IMR-90 (cell line): Measurements from ENCODE around the gene SLC9A9. TPM values are rescaled to one million over a fixed set of nuclear protein-coding genes. Genes with fewer than 3 reads are reported as not detected.

Experiments
- ATAC-seq: fragments of 200-7000 bp; cut with Tn5 transposase; 2 replicates; pipeline ENCODE4 v1.9.1; 2020; ENCODE audit warnings: low read depth, mild to moderate bottlenecking, moderate library complexity
- BruUV-seq: library from RNA; stranded (reverse); fragments of 400-500 nt; replicated peaks from 2 replicates; lab custom pipeline; 2021; lab: Mats Ljungman, UMichigan
- CTCF ChIA-PET: fragments of 300-600 bp; formaldehyde crosslinking; extraction: SDS; loops from one replicate; lab custom pipeline; 2021; ENCODE audit warnings: antibody characterized with exemption; lab: Yijun Ruan, JAX
- POLR2A ChIA-PET: fragments of 300-600 bp; sonication (Branson Sonifier 250); formaldehyde crosslinking; loops from one replicate; lab custom pipeline; 2022; ENCODE audit warnings: antibody characterized with exemption; ENCODE audit not compliant: unreplicated experiment; lab: Charles Lee
- DNase-seq: peaks from one replicate; pipeline ENCODE4 v3.0.0; 2013
- H2AFZ ChIP-seq: replicated peaks from 2 replicates; pipeline ENCODE3; 2013; ENCODE audit warnings: low read length, mild to moderate bottlenecking; ENCODE audit not compliant: poor library complexity
- H2AK5ac ChIP-seq: 2 replicates; pipeline ENCODE4 v1.6.1; 2013; ENCODE audit warnings: low read depth, low read length, inconsistent platforms
- H2AK9ac ChIP-seq: replicated peaks from 2 replicates; pipeline ENCODE3; 2013; ENCODE audit warnings: mild to moderate bottlenecking, low read depth, low read length, moderate library complexity; ENCODE audit not compliant: poor library complexity
- H2BK120ac ChIP-seq: 2 replicates; pipeline ENCODE4 v1.6.1; 2013; ENCODE audit warnings: low read depth, low read length, inconsistent platforms
- H2BK15ac ChIP-seq: 3 replicates; pipeline ENCODE4 v1.6.1; 2013; ENCODE audit warnings: low read depth, low read length, inconsistent platforms
- H2BK20ac ChIP-seq: 2 replicates; pipeline ENCODE4 v1.6.1; 2013; ENCODE audit warnings: low read depth, mild to moderate bottlenecking, inconsistent platforms, low read length, moderate library complexity
- H2BK5ac ChIP-seq: 2 replicates; pipeline ENCODE4 v1.6.1; 2013; ENCODE audit warnings: mild to moderate bottlenecking, low read depth, low read length, inconsistent platforms; ENCODE audit not compliant: poor library complexity, severe bottlenecking
- H3K14ac ChIP-seq: replicated peaks from 2 replicates; pipeline ENCODE4 v1.6.1; 2013; ENCODE audit warnings: low read depth, low read length, inconsistent platforms
- H3K18ac ChIP-seq: 2 replicates; pipeline ENCODE4 v1.6.1; 2013; ENCODE audit warnings: low read depth, low read length, control low read depth
- H3K23ac ChIP-seq: 2 replicates; pipeline ENCODE4 v1.6.1; 2013; ENCODE audit warnings: low read depth, low read length, inconsistent platforms
- H3K27ac ChIP-seq: 2 replicates; pipeline ENCODE4 v1.5.1; 2013; ENCODE audit warnings: mild to moderate bottlenecking, control low read depth, low read length; ENCODE audit not compliant: insufficient read depth
- H3K27me3 ChIP-seq: 2 replicates; pipeline ENCODE4 v1.6.1; 2013; ENCODE audit warnings: low read length; ENCODE audit not compliant: control insufficient read depth, insufficient read depth
- H3K36me3 ChIP-seq: 2 replicates; pipeline ENCODE4 v1.6.1; 2013; ENCODE audit warnings: low read length, mixed read lengths; ENCODE audit not compliant: control insufficient read depth, insufficient read depth
- H3K4ac ChIP-seq: 2 replicates; pipeline ENCODE4 v1.6.1; 2013; ENCODE audit warnings: low read depth, low read length, inconsistent platforms
- H3K4me1 ChIP-seq: 2 replicates; pipeline ENCODE4 v1.6.1; 2013; ENCODE audit warnings: low read length, mixed read lengths; ENCODE audit not compliant: control insufficient read depth, insufficient read depth
- H3K4me2 ChIP-seq: 2 replicates; pipeline ENCODE4 v1.6.1; 2013; ENCODE audit warnings: low read depth, mild to moderate bottlenecking, control low read depth, low read length, moderate library complexity
- H3K4me3 ChIP-seq: 2 replicates; pipeline ENCODE4 v1.5.1; 2013; ENCODE audit warnings: low read depth, mild to moderate bottlenecking, control low read depth, low read length, moderate library complexity; ENCODE audit not compliant: insufficient read depth
- H3K56ac ChIP-seq: 2 replicates; pipeline ENCODE4 v1.6.1; 2013; ENCODE audit warnings: low read length, inconsistent platforms; ENCODE audit not compliant: insufficient read depth; ENCODE audit errors: extremely low read depth
- H3K79me1 ChIP-seq, 2 experiments: 2 replicates each; pipeline ENCODE4 v1.6.1; 2013; ENCODE audit warnings: low read length in 2 of 2, inconsistent platforms in 1 of 2, low read depth in 1 of 2
- H3K9ac ChIP-seq: 2 replicates; pipeline ENCODE4 v1.6.1; 2013; ENCODE audit warnings: low read depth, low read length, control low read depth
- H3K9me1 ChIP-seq: 2 replicates; pipeline ENCODE4 v1.6.1; 2013; ENCODE audit warnings: low read length, inconsistent platforms; ENCODE audit not compliant: insufficient read depth
- H3K9me3 ChIP-seq: 2 replicates; pipeline ENCODE4 v1.6.1; 2013; ENCODE audit warnings: low read length; ENCODE audit not compliant: control insufficient read depth, insufficient read depth
- H4K20me1 ChIP-seq: 2 replicates; pipeline ENCODE4 v1.6.1; 2013; ENCODE audit warnings: low read length, inconsistent platforms; ENCODE audit not compliant: insufficient read depth
- H4K5ac ChIP-seq: 2 replicates; pipeline ENCODE4 v1.6.1; 2013; ENCODE audit warnings: mild to moderate bottlenecking, low read depth, low read length, control low read depth
- H4K8ac ChIP-seq, 2 experiments: 2 replicates each; pipeline ENCODE4 v1.6.1; 2013; ENCODE audit warnings: low read depth in 2 of 2, low read length in 2 of 2, control low read depth in 1 of 2, inconsistent platforms in 1 of 2
- H4K91ac ChIP-seq: 2 replicates; pipeline ENCODE4 v1.6.1; 2013; ENCODE audit warnings: low read depth, low read length, inconsistent platforms; ENCODE audit not compliant: insufficient read depth
- CHD1 ChIP-seq: IDR thresholded peaks from 2 replicates; pipeline ENCODE4 v1.6.1; 2012; ENCODE audit warnings: low read depth, low read length, improper control_type of control experiment
- FOS ChIP-seq: fragments of 150-350 bp; IDR thresholded peaks from 2 replicates; pipeline ENCODE4 v1.6.1; 2016; ENCODE audit warnings: low read depth, low read length
- MAFK ChIP-seq: IDR thresholded peaks from 2 replicates; pipeline ENCODE4 v1.6.1; 2012; ENCODE audit warnings: low read depth, low read length, improper control_type of control experiment
- MAZ ChIP-seq: IDR thresholded peaks from 2 replicates; pipeline ENCODE4 v1.6.1; 2012; ENCODE audit warnings: low read depth, mild to moderate bottlenecking, low read length, improper control_type of control experiment, moderate library complexity, borderline replicate concordance
- NFE2L2 ChIP-seq: fragments of 150-350 bp; IDR thresholded peaks from 2 replicates; pipeline ENCODE4 v1.6.1; 2016; ENCODE audit warnings: low read depth, mild to moderate bottlenecking, low read length
- RAD21 ChIP-seq: IDR thresholded peaks from 2 replicates; pipeline ENCODE4 v1.6.1; 2012; ENCODE audit warnings: low read length, improper control_type of control experiment
- RFX5 ChIP-seq: IDR thresholded peaks from 2 replicates; pipeline ENCODE4 v1.8.0; 2012; ENCODE audit warnings: low read depth, mild to moderate bottlenecking, low read length, moderate library complexity
- SMC3 ChIP-seq: fragments of 150-350 bp; IDR thresholded peaks from 2 replicates; pipeline ENCODE4 v1.6.1; 2016; ENCODE audit warnings: low read depth, mild to moderate bottlenecking, antibody characterized with exemption, low read length, moderate library complexity
- WGBS, 2 experiments: methylation state at CpG; one replicate each; pipeline versions ENCODE4 v1.1.5 to v1.1.7; 2013; ENCODE audit warnings: missing lambda C conversion rate in 2 of 2; ENCODE audit not compliant: insufficient read length in 1 of 2; ENCODE audit errors: extremely low coverage in 2 of 2; 5-methylcytosine and 5-hydroxymethylcytosine counted together
- dilution Hi-C: fragments of 300-500 bp; cut with HindIII; formaldehyde crosslinking; loops from one replicate; pipeline ENCODE4 v1.14.3; 2018; ENCODE audit warnings: low sequenced_read_pairs; ENCODE audit not compliant: unreplicated experiment
- in situ Hi-C: fragments of 300-500 bp; cut with MboI; formaldehyde crosslinking; loops from 3 replicates; pipeline ENCODE4 v1.14.3; 2019; ENCODE audit warnings: low sequenced_read_pairs, inconsistent platforms, mixed read lengths
- intact Hi-C: fragments of 100-400 bp; cut with micrococcal nuclease; formaldehyde crosslinking; loops from 2 replicates; pipeline ENCODE4 v1.10.0; 2022
- polyA plus RNA-seq, 3 experiments: library from polyadenylated mRNA; depleted of rRNA; stranded (reverse); fragments of >200 nt; gene quantifications; 2 replicates each; pipeline ENCODE4 v1.2.3, GENCODE V29; 2012; ENCODE audit warnings: low replicate concordance in 1 of 3
- total RNA-seq: library from RNA; depleted of rRNA; stranded (reverse); fragments of >200 nt; gene quantifications from 2 replicates; pipeline ENCODE4 v1.2.3, GENCODE V29; 2012
- TF ChIP-seq, protein P1 (sequence below): fragments of 150-350 bp; IDR thresholded peaks from 2 replicates; pipeline ENCODE4 v1.6.1; 2017; ENCODE audit warnings: mild to moderate bottlenecking, antibody characterized with exemption, low read length, low read depth

Gene SLC9A9
- total and polyA plus RNA-seq, 2 of the 4 experiments (the other 2 are of a cell fraction), result 1.4 to 2.3 TPM

DNA sequence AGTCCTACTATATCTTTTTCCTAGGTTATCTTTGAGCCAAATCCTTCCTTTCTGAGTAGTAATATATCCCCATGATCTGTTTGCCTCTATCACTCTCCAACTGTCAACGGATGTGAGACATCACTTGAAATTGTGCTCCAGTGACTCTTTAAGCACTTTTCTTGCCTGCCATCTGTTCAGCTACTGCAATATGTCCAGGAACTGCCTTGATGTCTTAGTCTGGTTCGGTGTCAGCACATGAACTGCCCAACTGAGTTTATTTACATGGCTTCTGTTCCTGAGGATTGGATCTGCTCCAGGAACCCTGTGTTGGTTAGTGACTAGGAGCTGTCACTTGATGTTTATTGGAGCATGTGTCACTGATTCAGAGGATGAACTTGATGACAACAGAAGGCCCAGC is 116.5 kb downstream of the SLC9A9 start:
- no peak overlapping the region for H2BK120ac ChIP-seq
- no peak overlapping the region for H2BK20ac ChIP-seq
- CTCF ChIA-PET, result no interaction called here
- H3K27ac ChIP-seq, result no peak overlapping the region
- H3K9me1 ChIP-seq, result no peaks in the 10 kb centered on the region
- in situ Hi-C loops, result no loop called here
- DNase-seq (peak; percentile 0), ATAC-seq (no peak)
- no peaks in the 10 kb centered on the region for H3K9me3 ChIP-seq
- no peak overlapping the region for H3K4ac ChIP-seq
- H3K36me3 ChIP-seq, result no peaks in the 10 kb centered on the region
- no peak overlapping the region for H3K18ac ChIP-seq
- no peaks in the 10 kb centered on the region for H3K79me1 ChIP-seq
- BruUV-seq, result no TSS peak
- no peak overlapping the region for H2AK9ac ChIP-seq
- POLR2A ChIA-PET, result no interaction called here
- no CpG with 5 or more reads among the region's 2 CpGs for WGBS, 2 experiments
- H4K91ac ChIP-seq, result no peak overlapping the region
- no peak overlapping the region for H3K23ac ChIP-seq
- no peak overlapping the region for H2BK5ac ChIP-seq
- H2AFZ ChIP-seq, result no peak overlapping the region
- no peak overlapping the region for H2BK15ac ChIP-seq
- no peak overlapping the region for H3K14ac ChIP-seq
- H3K56ac ChIP-seq, result no peak overlapping the region
- H3K9ac ChIP-seq, result no peak overlapping the region
- H4K8ac ChIP-seq, result no peak overlapping the region
- no peak overlapping the region for H2AK5ac ChIP-seq
- no peaks in the 10 kb centered on the region for H3K4me1 ChIP-seq
- no peak overlapping the region for H4K5ac ChIP-seq
- H3K4me2 ChIP-seq, result no peak overlapping the region
- H4K20me1 ChIP-seq, result no peaks in the 10 kb centered on the region
- dilution Hi-C loops, result no loop called here
- intact Hi-C loops, result no loop called here
- no peaks in the 10 kb centered on the region for H3K27me3 ChIP-seq
- TF ChIP-seq, protein P1, sequence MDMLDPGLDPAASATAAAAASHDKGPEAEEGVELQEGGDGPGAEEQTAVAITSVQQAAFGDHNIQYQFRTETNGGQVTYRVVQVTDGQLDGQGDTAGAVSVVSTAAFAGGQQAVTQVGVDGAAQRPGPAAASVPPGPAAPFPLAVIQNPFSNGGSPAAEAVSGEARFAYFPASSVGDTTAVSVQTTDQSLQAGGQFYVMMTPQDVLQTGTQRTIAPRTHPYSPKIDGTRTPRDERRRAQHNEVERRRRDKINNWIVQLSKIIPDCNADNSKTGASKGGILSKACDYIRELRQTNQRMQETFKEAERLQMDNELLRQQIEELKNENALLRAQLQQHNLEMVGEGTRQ, result no peak
- TF ChIP-seq SMC3 (no peak), NFE2L2 (no peak), RFX5 (no peak), CHD1 (no peak), MAZ (no peak), RAD21 (no peak), FOS (no peak), MAFK (no peak)
- H3K4me3 ChIP-seq, result no peak overlapping the region
